NCI-H128 (cell line): ENCODE results near the gene SALL4.
"Not testable (repeated sequence)": the region's sequence is repeated elsewhere in the genome, so short reads cannot be mapped to it uniquely, and the experiment has no call there.

Experiments
- DNase-seq: peaks from one replicate; lab custom pipeline; 2025; ENCODE audit not compliant: unreplicated experiment; lab: John Stamatoyannopoulos, UW

SALL4 gene

DNA sequence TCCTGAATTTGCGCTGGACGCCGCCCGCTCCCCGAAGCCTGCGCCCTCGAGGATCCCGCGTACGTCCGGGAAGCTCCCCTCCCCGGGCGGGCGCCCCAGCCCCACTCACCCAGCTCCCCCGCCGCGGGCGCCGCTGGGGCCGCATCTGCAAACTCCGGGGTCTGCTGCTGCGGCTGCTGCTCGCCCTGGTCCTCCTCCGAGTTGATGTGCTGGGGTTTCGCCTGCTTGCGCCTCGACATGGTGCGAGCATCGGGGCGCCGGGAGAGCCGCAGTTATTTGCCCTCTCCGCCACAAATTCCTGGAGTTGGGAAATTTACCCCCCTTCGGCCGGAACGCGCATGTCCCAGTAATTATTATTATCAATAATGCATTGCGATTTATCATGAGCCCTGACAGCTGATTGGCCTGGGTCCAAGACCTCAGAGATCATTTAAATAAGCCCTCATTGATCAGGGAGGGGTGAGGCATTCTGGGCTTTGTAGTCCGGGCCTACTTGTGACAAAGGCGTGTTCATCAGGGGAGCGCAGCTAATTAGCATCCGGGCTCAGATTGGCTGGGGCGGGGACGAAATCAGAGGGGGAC lies at the start of gene SALL4:
Gene SALL4, minus strand, starts transcription at position 352 of the 582 bp plus-strand sequence. Its CDS starts 113 bp downstream, at position 239.
- no peak for DNase-seq

DNA sequence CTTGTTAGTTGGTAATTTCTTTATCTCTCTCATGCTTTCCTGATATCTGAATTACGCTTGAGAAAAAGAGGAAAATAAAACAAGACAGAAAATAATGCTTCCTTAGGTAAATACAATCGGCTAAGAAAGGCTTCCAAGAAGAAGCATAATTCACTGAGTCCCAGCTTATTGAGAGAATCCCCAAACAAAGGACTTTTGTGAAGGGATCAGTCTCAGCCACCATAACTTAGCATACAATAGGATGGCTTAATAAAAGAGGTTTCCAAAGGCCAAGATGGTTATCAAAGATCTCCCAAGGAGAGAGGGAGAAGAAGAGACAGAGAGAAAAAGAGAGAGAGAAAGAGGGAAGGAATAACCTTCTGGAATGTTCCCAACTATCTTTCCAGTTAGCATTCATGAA lies 46.0 kb upstream of the SALL4 start:
- DNase-seq = no peak

DNA sequence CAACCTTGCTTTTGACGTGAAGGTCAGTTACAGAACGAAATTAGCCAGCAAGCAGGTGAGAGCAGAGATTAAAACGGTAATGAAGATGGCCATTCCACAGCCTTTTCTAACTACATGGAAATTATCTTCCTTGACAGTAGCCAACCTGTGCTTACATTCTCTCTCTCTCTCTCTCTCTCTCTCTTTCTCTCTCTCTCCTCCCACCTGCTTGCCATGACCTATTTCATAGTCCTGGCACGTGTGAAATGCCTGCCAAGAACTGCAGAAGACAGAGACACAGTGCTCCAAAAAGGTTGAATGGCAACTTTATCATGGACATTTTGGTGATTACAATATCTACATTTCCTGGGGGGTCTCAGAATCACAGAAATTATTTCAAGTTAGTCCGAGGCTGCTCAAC lies 38.5 kb upstream of the SALL4 start:
- DNase-seq = no peak

DNA sequence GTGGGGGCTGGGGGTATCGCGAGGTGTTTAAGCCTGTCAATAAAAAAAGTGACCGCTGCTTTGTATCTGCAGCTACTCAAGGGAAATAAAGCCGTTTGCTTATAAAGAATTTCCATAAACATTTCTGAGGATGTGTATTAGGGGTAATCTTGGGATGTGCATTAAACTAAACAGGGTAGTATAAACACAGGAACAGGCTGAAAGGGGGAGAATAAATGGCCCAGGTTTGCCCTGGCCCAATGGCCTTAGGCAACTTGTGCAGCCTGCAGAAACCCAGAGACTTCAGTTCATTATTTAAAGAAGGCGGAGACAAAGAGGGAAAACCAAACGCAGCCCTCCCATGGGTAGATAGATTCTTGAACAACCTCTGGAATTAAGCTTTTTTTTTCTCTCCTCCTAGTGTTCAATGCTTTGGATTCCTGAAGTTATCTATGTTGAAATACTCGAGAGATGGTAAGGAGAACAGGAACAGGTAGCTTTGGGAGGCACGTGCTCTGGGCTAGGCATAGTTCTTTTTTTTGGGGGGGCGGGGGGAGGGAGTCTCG lies 35.6 kb upstream of the SALL4 start:
- DNase-seq = no peak

DNA sequence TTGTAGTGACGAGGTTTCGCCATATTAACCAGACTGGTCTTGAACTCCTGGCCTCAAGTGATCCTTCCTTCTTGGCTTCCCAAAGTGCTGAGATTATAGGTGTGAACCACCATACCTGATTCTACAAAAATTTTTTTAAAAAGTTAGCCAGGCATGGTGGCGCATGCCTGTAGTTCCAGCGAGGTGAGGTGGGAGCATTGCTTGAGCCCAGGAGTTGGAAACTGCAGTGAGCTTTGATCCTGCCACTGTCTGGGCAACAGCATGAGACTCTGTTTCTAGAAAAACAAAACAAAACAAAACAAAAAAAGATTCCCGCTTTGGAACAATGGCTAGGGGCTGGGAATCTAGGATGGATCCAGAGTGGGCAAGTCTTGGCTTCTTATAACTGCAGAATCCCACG lies 35.1 kb upstream of the SALL4 start:
- DNase-seq = no peak

DNA sequence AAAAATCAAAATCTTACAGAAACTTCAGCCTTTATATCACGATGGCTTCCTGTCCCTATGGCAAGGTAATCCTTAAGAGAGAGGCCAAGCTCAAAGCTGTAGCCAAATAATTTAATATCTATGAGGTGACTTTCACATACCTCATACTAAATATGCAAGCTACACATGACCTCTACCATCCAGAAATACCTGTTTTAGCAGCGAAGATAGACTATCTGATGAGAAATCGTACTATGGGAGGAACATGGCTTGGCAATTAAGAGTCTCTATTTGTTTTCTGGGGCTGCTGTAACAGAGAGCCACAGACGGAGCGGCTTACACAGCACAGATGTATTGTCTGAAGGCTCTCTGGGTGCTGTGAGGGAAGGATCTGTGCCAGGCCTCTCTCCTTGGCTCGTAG lies 31.0 kb upstream of the SALL4 start:
- DNase-seq = no peak

DNA sequence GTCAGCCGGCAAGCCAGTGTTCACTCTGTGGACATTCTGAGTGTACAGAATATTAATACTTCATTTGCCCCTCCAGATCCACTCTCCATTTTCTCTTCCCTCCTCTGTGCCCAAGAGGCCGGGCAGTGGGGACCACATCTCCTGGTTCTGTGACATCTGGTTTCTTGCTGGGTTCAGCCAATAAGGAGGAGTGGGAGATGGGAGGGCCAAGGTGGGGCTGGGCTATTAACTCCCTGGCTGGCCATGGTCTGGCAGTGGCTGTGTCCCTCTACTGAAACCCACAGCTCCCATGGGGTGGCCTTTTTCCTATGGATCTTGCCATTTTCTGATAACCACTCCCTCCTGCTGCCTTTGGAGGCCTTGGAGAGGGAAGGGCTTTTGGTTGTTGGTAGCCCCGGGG lies 30.0 kb upstream of the SALL4 start:
- DNase-seq = no peak

DNA sequence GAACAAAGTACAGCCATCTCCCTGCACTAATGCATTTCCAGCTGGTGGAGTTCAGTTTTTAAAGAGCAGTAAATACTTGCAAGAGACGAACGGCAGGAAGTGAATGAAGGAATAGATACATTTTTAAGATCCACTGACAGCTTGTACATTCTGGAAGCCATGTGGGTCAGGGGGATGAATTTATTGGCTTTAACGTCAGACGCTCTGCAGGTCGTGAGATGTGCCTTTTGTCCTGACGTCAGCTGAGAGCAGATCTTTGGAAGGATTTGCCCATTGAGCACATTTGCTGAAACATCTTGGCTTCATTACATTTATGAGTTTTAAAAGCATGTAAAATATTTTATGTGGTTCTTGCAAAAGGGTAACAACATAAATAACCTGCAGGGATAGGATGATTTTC lies 29.5 kb upstream of the SALL4 start:
- no peak for DNase-seq

DNA sequence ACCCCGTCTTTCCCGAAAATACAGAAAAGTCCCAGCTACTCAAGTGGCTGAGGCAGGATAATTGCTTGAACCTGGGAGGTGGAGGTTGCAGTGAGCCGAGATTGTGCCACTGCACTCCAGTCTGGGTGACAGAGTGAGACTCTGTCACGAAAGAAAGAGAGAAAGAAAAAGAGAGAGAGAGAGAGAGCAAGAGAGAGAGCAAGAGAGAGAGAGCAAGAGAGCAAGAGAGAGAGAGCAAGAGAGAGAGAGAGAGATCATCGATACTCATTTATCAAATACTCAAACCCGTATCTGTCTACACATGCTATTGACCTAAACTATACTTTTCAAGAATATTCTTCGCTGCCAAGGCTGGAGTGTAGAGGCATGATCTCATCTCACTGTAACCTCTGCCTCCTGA lies 28.2 kb upstream of the SALL4 start:
- DNase-seq = no peak

DNA sequence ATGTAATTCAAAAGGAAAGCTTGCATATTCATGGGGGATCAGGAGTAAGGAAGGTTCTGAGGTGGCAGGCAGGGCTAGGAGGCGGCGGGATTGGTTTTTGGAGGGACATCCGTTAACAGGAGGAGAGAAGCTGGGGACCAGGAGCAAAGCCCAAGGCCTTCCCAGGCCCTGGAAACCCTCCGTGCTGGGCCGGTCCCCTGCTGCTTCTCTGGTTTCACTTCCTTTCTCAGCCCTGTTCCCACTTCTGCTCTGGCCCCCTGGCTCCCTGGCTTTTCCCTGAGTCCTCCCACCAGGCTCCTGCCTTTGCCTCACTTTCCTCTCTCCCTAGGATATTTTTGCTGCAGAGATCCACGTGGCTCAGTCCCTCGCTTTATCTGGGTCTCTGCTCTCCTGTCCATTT lies 26.4 kb upstream of the SALL4 start:
- DNase-seq = no peak

DNA sequence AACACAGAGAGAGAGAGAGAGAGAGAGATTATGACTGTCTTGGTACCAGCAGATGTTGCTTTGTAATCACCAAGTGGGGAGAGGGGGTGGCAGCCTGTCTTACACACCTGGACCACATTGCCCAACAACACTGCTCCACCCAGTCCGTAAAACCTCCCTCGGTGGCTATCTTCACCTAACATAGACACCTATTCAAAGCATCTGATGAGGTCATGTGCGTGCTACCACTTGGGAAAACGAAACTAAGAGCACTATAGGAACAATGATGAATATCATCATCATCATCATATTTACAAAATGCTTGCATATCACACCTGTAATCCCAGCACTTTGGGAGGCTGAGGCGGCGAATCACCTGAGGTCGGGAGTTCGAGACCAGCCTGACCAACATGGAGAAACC lies 24.1 kb upstream of the SALL4 start:
- no peak for DNase-seq

DNA sequence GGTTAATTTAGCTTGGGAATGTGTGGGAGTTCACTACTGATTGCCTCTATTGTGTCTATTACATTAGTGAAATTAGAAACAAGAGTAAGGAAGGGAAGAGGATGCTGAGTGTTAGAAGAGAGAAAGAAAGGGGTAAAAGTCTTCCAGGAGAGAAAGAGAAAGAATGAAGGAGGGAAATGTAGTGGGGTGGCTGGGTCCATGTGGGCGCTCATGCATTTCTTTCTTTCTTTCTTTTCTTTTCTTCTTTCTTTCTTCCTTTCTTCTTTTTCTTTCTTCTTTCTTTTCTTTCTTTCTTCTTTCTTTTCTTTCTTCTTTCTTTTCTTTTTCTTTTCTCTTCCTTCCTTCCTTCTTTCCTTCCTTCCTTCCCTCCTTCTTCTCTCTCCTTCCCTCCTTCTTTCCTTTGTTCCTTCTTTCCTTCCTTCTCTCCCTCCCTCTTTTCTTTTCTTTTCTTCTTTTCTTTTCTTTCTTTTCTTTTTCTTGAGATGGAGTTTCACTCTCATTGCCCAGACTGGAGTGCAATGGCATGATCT lies 16.2 kb upstream of the SALL4 start:
- DNase-seq = no peak

DNA sequence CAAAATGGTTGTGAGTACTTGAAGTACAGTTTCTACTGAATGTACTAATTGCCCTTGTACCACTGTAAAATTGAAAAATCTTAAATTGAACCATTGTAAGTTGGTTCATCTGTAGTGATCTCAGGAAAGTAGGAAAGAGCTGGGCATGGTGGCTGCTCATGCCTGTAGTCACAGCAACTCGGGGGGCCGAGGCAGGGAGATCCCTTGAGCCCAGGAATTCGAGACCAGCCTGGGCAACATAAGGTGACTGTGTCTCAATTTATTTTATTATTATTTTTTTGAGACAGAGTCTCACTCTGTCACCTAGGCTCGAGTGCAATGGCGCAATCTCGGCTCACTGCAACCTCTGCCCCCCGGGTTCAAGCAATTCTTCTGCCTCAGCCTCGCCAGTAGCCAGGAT lies 14.5 kb upstream of the SALL4 start:
- DNase-seq = not testable (repeated sequence)

DNA sequence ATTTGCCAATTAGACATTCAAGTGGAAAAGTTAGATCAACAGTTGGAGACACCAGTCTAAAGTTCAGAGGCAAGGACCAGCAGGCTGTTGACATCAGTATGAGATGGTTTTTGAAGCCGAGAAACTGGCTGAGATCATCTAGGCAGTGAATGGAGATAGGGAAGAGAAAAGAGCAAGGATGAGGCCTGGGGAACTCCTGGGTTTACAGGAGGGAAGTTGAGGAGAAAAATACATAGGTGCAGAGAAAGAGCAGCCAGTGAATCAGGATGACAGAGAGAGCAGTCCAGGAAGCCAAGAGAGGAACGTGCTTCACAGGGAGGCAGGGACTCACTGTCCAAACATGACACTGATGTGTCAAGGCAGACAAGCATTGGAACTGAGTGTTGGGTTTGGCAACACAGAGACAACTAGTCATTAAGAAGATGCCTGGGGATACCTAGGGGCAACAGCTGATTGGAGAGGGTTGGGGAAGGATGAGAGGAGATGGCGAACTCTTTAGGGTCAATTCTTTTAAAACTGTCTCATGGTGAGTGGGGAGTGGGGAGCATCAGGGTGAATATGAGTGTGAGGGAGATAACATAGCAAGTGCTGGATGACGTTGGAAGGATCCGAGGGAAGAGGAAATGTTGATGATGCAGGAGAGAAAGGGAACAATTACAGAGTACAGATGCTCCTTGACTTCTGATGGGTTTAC lies 13.2 kb upstream of the SALL4 start:
- DNase-seq = no peak

DNA sequence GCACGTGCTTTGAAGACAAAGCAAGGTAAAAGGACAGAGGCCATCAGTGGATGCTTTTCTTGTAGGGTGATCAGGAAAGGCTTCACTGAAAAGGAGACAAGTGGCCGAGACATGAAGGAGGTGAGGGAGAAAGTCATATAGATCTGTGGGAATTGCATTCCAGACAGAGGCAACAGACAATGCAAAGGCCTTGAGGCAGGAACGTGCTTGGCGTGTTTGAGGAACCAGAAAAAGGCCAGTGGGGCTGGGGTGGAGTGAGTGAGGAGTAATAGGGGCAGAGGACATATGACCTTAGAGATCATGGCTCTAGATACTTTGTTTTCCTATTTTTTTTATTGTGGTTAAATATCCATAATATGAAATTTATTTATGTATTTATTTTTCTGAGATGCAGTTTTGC lies 10.5 kb upstream of the SALL4 start:
- DNase-seq = no peak

DNA sequence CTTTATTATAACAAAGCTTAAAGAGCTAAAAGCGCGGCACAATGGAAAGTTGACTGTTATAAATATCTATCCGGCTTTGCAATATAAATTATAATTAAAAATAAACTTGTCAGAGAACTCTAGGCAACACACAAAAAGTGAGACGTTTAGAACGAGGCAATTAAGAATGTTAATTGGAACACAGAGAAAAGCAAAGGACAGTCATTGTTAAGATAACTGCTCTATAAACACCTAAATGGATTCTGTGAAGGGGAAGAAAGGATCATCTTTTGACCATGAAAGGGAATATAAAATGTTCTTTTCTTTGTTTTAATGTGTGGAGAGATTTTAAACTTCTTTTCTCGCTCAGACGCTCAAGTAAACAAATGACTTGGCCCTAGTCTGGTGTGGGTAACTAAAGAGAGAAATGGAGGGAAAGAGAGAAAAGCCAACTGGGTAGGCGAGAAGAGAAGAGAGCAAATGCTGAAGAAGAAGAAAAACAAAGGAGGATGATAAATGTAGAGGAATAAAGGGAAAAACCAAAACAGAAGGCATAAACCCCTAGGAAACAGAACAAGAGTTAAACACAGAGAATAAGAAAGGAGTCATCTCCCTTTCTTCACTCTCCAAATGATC lies 9.3 kb upstream of the SALL4 start:
- no peak for DNase-seq

DNA sequence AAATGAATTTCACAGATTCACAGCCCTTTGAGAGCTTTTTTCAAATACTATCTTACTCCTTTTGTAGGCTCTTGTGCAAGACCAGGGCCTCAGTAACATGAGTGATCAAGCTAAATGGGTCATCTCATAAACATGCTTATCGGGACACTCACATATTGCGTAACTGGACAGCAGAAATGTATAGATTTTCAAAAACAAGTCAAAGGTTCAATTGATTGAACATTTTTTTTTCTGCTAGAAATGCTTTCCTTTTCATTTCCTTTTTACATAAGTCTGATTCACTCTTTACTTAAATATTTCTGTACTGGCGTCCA lies 8.7 kb upstream of the SALL4 start:
- DNase-seq = no peak

DNA sequence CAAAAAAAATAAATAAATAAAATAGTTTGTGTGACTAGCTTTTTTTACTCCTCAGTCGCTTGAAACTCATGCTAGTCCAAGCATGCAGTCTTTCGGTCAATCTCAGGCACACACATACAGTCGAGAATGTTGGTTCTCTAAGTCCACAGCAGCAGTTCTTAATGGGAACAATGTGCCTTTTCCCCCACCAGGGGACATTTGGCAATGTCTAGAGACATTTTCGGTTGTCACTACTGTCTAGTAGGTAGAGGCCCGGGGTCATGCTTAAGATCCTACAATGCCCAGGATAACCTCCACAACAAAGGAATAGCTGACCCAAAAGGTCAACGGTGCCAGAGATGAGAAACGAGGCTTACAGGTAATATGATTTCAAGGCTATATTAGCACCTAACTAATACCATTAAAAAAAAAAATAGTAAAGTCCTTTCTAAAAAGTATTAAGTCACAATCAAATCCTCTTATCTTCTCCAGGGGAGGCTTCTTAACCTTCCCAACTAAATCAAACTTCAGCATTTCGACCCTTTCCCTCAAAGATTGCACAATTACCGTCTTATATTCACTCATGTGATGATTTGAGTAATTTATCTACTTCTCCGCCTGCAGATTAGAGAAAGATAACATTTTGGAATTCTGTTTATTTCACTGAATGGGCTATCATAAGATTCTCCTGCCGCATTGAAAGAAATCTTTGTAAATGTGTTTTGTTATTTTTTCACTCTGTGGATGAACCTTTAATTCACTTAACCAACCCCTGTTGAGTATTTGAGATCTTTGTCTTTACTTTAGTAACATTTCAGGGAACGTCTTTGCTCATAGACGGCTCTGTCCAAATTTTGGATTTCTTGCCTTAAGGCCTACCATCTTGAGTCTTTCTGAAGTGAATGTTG lies 8.1 kb upstream of the SALL4 start:
- DNase-seq = no peak

DNA sequence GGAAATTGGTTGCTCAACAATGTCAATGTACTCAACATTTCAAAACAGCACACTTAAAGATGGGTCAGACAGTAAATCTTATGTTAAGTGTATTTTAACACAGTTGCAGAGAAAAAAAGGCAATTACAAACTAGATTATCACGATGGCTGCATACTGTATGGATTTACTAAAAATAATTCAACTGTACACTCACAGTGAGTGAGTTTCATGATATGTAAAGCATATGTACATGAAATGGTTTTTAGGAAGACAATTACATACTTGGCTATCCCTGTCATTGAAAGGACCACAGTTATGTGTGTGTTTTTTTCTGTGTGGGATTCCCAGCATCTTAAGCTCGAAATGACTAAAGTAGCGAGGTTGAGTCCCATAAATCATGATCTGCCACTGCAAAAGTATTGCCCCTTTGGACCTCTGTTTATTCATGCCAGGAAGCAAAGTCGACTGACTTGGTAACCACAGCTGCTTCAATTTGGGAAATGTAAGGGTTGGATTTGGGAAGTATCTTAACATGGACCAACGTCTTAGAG lies 5.5 kb upstream of the SALL4 start:
- no peak for DNase-seq

DNA sequence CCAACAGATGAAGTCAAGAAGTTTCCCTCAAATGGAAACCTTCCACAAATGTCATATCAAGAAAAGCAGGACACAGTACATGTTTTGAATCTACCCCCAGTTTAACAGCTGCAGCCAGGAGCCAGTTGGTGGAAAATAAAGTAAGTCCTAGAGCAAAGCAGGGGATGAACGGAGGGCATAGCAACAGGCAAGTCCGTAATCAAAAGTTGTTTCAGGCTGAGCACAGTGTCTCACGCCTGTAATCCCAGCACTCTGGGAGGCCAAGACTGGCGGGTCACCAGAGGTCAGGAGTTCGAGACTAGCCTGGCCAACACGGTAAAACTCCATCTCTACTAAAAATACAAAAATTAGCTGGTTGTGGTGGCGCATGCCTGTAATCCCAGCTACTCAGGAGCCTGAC lies 2.4 kb upstream of the SALL4 start:
- no peak for DNase-seq
